NOMO-1 treated with DMSO at 0.1 percent for 48 hours (cell line): ENCODE measurements around the gene SLC25A21.

ENCODE experiments used
- DNase-seq: peaks from one replicate; lab custom pipeline; 2025; ENCODE audit not compliant: unreplicated experiment; lab: John Stamatoyannopoulos, UW

Gene SLC25A21

GRCh38 chr14:36948157-36948859 lies 224.1 kb downstream of the SLC25A21 start:
- no peak for DNase-seq

- no peak for DNase-seq
These were observed 225.0 kb downstream of the SLC25A21 start for GRCh38 chr14:36947362-36947761.

- no peak for DNase-seq
These were observed 225.5 kb downstream of the SLC25A21 start for GRCh38 chr14:36946872-36947271.

GRCh38 chr14:36944307-36945010 lies 227.9 kb downstream of the SLC25A21 start:
- no peak for DNase-seq

GRCh38 chr14:36942522-36943245 lies 229.7 kb downstream of the SLC25A21 start:
- no peak for DNase-seq

- DNase-seq = peak; percentile 11
These were observed 230.5 kb downstream of the SLC25A21 start for GRCh38 chr14:36941783-36942521.

GRCh38 chr14:36940476-36940875 lies 231.9 kb downstream of the SLC25A21 start:
- DNase-seq = no peak

GRCh38 chr14:36939265-36939664 lies 233.1 kb downstream of the SLC25A21 start:
- DNase-seq = no peak

GRCh38 chr14:36938678-36939077 lies 233.7 kb downstream of the SLC25A21 start:
- no peak for DNase-seq

- no peak for DNase-seq
These were observed 236.3 kb downstream of the SLC25A21 start for GRCh38 chr14:36935976-36936678.

- DNase-seq = no peak
These were observed 238.1 kb downstream of the SLC25A21 start for GRCh38 chr14:36934304-36934703.

GRCh38 chr14:36931791-36932190 lies 240.6 kb downstream of the SLC25A21 start:
- no peak for DNase-seq

- DNase-seq = no peak
These were observed 244.0 kb downstream of the SLC25A21 start for GRCh38 chr14:36928432-36928831.

GRCh38 chr14:36925094-36925493 lies 247.3 kb downstream of the SLC25A21 start:
- DNase-seq = no peak

GRCh38 chr14:36916668-36917067 lies 255.7 kb downstream of the SLC25A21 start:
- no peak for DNase-seq

GRCh38 chr14:36915081-36915480 lies 257.3 kb downstream of the SLC25A21 start:
- DNase-seq = no peak

- DNase-seq = no peak
These were observed 261.8 kb downstream of the SLC25A21 start for GRCh38 chr14:36910578-36910977.

- DNase-seq = no peak
These were observed 267.0 kb downstream of the SLC25A21 start for GRCh38 chr14:36905272-36905888.

- DNase-seq = no peak
These were observed 270.5 kb downstream of the SLC25A21 start for GRCh38 chr14:36901861-36902260.

- no peak for DNase-seq
These were observed 271.6 kb downstream of the SLC25A21 start for GRCh38 chr14:36900846-36901245.
